Measurements from ENCODE around the gene LEUTX.
"Not testable (repeated sequence)": the region's sequence is repeated elsewhere in the genome, so short reads cannot be mapped to it uniquely, and the experiment has no call there.

LEUTX gene

DNA sequence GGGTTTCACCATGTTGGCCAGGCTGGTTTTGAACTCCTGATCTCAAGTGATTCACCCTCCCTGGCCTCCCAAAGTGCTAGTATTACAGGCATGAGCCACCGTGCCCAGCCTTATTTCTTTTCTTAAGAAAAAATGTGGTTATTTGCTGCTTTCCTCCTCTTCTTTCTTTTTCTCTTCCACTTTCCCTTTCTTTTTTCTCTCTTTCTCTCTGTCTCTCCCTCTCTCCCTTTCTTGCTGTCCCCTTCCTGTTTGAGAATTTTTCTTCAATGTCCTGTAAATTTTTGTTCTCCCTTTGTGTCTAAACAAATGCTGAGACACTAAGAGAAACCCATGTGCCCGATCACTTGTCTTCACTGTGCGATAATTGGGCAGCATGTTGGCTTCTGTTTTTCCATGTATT, 2.2 kb downstream of the LEUTX start:
- DNase-seq (ENCODE audit: low spot score) = no peak

DNA sequence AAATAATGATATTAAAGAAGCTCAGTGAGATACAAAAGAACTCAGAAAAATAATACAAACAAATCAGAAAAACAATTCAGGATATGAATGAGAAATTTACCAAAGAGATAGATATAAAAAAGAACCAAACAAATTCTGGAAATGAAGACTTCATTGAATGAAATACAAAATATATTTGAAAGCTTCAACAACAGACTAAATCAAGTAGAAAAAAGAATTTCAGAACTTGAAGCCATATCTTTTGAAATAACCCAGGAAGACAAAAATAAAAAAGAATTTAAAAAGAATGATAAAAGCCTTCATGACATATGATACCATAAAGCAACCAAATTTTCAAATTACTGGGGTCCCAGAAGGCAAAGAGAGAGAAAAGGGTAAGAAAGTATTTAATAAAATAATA, 9.6 kb downstream of the LEUTX start:
- DNase-seq (ENCODE audit: low spot score) = no peak

DNA sequence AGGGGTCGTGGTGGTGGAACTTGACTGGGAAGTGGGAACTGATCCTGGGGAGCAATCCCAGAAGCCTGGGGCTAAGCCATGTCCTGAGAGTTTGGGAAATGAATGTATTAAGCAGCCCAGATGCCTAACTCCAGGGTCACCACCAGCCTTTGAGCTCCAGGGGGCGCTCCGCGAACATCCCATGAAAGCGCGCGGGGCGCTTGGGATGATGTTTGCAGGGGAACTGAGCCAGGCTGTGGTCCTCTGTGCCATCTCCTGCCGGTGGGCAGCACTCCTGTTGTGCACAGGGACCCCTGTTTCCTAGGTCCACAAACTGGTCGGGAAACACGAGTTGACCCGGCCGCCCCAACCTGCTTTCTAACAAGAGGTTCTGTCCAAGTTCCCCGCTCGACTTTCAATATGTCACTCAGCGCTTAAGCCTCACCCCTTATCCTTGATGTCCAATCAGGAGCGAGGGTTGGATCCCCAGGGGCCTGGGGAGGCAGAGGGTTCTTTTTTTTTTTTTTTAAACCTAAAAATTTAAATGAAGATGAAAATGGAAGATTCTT, 14.4 kb downstream of the LEUTX start:
- peak; percentile 61 for DNase-seq (ENCODE audit: low spot score)

DNA sequence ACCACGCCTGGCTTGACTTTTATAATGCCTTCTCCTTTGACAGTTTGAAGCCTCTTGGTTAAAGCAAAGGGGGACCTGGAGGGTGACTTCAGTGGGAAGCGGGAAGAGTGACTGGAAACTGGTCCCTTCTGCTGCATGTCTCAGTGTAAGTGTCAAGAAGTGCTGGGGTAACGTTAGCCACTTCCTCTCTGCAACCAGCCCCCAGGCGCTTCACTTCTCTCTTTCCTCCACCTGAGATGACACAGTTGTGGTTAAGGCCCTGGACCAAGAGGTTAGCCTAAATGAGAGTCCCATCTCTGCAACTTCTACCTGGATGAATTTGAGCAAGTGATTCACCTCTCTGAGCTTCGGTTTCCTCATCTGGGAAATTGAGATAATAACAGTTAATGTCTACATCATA, 16.3 kb downstream of the LEUTX start:
- no peak for DNase-seq (ENCODE audit: low spot score)

DNA sequence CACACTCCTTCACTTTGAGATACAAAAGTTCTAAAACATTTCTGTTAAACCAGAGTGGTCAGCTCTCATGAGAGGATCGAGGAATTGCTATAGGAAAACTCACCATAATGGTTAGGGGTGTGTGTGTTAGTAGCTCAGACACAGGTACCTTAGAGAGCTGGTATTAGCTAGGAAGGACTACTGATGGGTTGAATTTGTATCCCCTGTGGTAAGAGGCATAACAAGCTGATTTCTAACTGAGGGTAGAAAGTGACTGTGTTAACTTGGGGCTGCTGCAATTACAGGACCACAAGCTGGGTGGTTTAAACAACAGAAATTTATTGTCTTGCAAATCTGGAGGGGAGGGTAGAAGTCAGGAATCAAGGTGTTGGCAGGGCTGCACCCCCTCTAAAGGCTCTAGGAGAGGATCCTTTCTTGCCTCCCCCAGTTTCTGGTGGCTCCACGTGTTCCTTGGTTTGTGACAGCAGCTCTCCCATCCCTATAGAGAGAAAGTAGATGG, 17.4 kb downstream of the LEUTX start:
- no peak for DNase-seq (ENCODE audit: low spot score)

DNA sequence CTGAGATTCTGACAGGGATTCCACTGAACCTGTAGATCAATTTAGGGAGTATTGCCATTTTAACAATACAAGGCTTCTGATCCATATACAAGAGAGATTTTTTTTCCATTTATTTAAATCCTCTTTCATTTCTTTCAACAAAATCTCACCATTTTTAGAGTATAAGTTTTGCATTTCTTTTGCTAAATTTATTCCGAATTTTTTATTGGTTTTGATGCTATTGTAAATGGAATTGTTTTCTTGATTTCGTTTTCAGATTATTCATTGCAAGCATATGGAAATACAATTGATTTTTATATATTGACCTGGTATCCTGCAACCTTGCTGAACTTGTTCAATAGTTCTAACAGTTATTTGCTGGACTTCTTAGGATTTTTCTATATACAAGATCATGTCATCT, 18.4 kb downstream of the LEUTX start:
- no peak for DNase-seq (ENCODE audit: low spot score)

DNA sequence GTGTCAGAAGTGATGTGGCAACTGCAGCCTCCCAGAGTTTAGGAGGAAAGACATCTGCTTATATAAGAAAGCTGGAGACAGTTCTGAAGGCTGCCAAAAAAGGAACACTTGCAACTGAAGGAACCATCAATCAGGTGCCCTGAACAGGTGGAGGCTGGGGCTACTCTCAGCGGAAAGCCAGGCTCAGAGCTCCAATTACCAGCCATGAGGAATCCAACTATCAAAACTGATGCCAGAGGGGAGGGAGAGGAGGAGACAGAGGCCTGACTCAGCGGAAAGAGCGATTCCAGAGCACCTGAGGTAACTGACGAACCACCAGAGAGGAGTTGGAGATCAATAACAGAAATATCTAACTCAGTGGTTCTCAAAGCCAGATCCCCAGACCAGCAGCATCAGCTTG, 24.3 kb downstream of the LEUTX start:
- no peak for DNase-seq (ENCODE audit: low spot score)

DNA sequence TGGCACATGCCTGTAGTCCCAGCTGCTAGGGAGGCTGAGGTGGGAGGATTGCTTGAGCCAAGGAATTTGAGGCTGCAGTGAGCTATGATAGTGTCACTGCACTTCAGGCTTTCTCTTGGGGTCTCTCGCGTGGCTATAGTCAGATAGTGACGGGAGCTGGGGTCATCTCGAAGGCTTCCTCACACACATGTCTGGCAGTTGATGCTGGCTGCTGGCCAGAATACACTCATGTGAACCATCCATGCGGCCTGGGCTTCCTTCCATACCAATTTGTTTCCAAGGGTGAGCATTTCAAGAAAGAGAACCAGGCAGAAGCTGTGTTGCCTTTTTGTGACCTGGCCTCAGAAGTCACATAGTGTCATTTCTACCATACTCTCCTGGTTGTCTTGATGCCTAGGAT, 26.4 kb downstream of the LEUTX start:
- no peak for DNase-seq (ENCODE audit: low spot score)

DNA sequence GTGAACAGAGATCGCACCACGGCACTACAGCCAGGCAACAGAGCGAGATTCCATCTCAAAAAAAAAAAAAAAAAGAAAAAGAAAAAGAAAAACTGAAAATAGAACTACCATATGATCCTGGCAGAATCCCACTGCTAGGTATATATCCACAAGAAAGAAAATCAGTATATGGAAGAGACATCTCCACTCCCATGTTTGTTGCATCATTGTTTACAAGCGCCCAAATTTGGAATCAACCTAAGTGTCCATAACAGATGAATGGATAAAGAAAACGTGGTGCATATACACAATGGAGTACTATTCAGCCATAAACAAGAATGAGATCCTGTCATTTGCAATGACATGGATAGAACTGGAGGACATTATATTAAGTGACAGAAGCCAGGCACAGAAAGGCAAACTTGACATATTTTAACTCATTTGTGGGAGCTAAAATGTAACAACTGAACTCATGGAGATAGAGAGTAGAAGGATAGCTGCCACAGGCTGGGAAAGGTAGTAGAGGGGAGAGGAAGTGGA, 29.3 kb downstream of the LEUTX start:
- DNase-seq (ENCODE audit: low spot score) = no peak

DNA sequence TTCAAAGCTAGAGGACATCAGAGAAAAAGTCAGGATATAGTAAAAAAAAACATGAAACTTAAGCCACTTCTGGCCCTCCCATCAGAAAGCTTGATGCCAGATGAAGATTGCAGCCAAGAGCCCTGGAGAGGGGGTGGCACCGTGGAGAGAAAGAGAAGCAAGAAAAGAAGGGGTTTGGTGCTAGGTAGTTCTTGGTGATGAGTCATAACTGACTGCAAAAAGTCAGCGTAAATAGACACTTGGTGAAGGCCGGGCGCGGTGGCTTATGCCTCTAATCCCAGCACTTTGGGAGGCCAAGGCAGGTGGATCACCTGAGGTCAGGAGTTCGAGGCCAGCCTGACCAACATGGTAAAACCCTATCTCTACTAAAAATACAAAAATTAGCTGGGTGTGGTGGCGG, 30.0 kb downstream of the LEUTX start:
- not testable (repeated sequence) for DNase-seq (ENCODE audit: low spot score)

DNA sequence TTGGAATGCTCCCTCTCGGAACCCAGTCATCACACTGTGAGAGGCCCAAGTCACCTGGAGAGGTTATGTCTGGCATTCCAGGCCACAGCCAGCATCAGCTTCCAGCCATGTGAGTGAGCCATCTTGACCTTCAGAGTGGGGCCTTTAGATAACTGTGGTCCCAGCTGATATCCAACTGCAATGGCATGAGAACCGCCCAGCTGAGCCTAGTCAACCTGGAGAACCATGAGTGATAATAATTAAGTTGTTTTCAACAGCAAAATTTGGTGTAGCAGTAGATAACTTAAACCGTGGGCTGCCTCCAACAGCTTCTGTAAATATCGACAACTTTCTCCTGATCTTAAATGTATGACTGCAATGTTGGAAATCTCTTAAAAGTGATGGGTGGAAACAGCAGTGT, 30.7 kb downstream of the LEUTX start:
- DNase-seq (ENCODE audit: low spot score) = no peak

DNA sequence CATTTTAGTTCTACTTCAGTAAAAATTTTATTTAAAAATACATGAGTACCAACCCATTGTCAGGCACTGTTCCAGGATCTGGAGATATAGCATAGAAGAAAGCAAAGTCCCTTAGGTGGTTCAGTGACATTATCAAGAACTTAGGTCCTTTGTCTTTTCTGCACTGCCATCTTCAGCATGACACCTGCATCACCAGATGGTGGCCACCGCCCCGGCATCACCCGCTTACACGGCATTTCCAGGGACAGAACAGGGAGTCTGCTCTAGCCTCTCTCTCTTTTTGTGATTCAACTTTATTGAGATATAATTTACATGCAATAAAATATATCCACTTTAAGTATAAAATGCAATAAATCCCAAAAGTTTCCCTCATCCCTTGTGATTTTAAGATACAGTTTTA, 31.8 kb downstream of the LEUTX start:
- DNase-seq (ENCODE audit: low spot score) = no peak

DNA sequence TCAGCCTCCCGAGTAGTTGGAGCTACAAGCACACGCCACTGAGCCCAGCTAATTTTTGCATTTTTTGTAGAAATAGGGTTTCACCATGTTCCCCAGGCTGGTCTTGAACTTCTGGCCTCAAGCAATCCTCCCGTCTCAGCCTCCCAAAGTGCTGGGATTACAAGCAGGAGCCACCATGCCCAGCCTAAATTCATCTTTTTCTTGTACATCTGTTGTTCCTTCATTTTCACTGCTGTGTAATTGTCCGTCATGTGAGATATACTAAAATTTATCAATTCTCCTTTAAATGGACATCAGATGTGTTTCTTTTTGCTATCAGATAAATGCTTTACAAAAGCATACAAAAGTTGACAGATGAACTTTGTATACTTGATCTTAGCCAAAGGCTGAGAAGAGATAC, 32.4 kb downstream of the LEUTX start:
- no peak for DNase-seq (ENCODE audit: low spot score)

DNA sequence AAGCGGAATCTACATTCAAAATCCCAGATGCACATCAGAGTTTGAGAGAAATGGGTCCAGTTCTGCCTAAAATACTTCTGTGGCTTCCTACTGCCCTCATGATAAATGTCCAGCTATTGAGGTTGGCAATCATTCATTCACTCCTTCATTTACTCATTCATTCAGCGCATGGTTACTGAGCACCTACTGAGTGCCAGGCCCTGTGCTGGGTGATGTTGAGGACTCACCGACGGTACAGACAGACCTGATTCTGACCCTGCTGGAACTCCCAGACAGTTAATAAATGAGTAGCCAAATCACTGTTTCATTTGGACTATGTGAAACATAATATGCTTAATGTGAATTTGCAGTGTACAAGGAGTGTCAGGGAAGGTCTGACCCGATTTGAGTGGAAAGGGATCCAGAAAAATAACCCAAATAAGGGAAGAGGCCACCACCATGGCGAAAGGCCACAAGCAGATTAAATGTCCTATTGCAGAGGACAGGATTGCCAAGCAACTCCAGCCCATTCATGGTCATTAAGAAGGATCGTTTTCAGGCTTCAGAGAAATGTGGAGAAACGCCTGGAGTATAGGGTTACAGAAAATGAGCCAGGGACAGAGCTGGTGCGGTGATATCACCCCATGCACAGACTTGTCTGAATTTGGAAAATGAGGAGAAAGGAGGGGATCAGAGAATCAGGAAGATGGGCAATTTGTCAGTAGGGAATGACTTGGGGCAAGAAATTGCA, 34.8 kb downstream of the LEUTX start:
- no peak for DNase-seq (ENCODE audit: low spot score)

DNA sequence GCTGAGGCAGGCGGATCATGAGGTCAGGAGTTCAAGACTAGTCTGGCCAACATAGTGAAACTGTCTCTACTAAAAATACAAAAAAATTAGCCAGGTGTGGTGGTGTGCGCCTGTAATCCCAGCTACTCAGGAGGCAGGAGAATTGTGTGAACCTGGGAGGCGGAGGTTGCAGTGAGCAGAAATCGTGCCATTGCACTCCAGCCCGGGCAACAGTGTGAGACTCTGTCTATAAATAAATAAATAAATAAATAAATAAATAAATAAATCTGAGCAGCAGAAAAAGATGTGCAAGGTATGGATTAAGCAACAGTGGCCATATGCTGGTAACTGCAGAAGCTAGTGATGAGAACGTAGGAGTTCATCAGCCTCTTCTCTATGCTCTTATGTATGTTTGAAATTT, 35.5 kb downstream of the LEUTX start:
- not testable (repeated sequence) for DNase-seq (ENCODE audit: low spot score)

DNA sequence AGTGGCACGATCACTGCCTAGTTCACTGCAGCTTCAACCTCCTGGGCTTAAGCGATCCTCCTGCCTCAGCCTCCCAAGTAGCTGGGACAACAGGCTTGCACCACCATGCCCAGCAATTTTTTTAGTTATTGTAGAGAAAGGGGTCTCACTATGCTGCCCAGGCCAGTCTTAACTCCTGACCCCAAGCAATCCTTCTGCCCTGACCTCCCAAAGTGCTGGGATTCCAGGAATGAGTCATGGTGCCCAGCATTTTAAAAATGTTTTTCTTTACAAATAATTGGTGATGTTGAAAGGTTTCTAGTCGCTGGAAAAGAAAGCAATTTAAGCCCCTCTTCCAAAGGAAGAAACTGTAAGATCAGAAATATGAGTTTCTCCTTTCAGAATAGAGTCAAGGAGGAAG, 35.9 kb downstream of the LEUTX start:
- no peak for DNase-seq (ENCODE audit: low spot score)

DNA sequence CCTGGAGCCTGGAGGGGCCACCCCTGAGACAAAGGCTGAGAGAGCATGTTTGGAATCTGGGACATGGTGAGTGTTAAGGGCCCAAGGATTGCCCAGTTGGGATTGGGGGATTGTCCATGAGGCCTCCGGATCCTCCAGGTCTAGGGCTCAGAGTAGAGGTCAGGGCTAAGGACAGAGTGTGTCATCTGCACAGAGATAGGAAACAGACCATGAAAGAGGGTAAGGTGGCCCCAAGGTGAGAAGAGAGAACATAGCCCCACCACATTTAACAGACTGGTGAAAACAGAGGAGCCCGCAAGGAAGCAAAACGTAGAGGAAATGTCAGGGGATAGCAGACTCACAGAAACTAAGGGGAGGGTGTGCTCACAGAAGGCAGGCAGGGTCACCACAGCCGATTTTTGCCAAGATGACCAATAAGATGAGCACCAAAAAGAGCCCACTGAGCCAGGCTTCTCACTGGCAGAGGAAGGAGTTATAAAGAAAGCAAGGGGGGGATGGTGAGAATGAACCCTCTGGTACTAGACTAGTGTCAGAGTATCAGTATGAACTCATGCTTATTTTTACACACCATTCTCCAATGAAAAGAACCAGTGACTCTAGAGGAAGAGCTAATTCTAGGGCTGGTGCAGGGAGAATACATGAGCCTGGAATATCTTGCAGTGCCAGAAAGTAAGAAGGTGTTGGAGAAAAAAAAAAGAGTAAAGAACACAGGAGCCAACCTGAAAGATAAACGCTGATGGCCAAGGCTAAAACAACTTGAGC, 37.8 kb downstream of the LEUTX start:
- no peak for DNase-seq (ENCODE audit: low spot score)

DNA sequence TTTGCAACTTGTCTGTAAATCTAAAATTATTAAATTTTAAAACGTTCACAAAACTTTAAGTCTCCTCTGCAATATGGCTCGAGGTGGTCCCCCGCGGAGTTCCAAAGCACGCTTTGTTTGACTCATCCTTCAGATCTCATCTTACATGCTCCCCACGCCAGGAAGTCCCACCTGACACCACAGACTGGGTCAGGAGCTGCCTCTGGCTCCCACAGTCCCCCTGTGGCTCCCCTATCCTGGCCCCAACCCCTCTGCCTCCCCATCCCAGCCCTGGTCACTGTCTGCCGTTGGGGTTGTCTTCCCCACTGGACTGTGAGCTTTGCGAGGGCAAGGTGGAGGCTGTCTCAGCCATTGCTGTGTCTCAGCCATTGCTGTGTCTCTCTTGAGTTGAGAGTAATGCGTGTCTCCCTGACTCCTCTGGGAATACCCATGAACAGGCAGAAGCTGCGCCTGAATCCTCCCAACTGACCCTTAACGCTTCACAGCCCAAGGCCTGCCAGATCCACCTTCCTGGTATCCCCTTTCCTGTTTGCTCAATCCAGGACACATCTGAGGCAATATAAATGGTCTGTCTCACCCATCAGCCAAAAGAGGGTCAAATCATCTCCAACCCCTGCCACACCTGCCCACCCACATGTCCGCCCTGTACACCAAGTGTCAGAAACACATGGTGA, 39.4 kb downstream of the LEUTX start:
- DNase-seq (ENCODE audit: low spot score) = no peak

DNA sequence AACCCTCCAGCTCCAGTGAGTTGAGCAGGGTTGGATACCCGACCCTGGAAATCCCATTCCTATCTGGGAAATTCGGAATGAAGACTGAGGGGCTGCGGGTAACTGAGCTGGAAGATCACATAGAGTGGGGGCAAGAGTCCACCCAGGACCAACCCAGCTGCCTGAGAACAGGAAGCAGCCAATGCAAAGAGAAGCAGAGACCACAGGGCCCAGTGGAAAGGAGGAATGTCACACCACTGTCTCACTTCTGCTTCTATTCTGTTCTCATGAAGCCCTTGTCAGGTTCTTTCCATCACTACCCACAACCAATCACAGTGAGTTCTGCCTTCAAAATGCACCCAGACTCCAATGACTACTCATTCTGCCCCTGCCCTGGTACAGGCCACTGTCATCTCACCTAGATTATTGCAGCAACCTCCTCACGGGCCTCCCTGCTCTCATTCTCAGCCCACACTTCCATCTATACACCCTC, 40.0 kb downstream of the LEUTX start:
- DNase-seq (ENCODE audit: low spot score) = no peak

DNA sequence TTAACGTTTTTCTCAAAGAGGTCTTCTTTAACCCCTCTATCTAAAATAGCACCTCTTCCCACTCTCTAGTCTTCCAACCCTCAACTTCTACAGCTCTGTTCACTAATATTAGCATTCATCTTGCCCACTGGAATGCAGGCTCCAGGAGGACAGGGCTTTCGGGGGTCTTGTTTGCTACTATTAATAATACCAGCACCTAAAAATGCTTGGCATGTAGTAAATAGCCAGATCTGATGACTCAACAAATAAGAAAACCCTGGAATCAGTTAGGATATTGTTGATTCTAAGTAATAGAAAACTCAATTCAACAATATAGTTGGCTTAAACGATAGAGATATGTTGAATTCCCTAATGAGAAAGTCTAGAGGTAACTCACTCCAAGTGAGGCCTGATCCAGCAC, 41.1 kb downstream of the LEUTX start:
- DNase-seq (ENCODE audit: low spot score) = no peak

DNA sequence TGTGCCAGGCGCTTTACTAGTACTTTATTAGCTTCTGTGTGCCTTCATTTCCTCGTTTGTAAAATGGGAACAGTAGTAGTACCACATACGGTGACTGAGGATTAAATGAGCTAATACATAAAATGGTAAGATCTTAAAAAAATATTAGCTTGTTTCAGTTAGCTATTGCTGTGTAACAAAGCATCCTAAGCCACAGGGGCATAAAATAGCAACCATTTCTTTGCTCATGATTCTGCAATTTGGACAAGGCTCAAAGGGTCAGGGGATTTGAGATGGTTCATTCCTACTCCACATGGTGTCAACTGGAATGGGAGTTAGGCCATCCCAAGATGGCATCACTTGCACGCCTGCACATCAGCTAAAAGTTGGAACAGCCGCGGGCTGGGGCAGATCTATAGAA, 42.0 kb downstream of the LEUTX start:
- no peak for DNase-seq (ENCODE audit: low spot score)

DNA sequence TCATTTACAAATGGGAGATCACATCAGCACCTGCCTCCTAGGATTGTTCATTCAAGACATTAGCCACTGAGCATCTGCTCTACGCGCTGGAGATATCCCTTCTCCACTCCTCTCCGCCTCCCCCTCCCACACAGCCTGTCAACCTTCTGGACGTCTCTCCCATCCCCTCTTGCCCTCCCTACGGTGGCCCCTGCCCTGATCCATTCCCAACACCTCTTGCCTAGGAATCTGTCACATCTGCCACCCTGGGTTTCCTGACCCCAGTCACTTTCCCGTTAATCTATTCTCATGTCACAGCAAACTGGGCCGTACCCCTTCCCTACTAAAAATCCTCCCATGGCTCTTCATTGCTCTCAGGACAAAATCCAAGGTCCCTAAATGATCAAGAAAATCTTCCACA, 45.0 kb downstream of the LEUTX start:
- DNase-seq (ENCODE audit: low spot score) = no peak
